Activated CD8-positive, alpha-beta memory T cell treated with anti-CD3 and anti-CD28 coated beads, Interleukin-2, amount 50 U/mL, for 48 hours (primary cell): ENCODE data around the gene CPNE1.

Experiments
- DNase-seq: peaks from one replicate; pipeline ENCODE4 v3.0.0-alpha.2; 2020

Gene CPNE1

GRCh38 chr20:35618263-35619131, 46.2 kb downstream of the CPNE1 start:
- peak; percentile 66 for DNase-seq

GRCh38 chr20:35617397-35618262, 47.1 kb downstream of the CPNE1 start:
- peak; percentile 78 for DNase-seq

GRCh38 chr20:35616465-35617396, 48.0 kb downstream of the CPNE1 start:
- DNase-seq: peak; percentile 84

GRCh38 chr20:35615667-35616464, 48.8 kb downstream of the CPNE1 start, which contains the start of gene SPAG4:
TSS of gene SPAG4 (plus strand) at chr20:35615829. CDS start at chr20:35616004, 175 bp downstream.
- peak; percentile 100 for DNase-seq

GRCh38 chr20:35611482-35611881, 53.2 kb downstream of the CPNE1 start:
- no peak for DNase-seq

GRCh38 chr20:35610833-35611427, 53.8 kb downstream of the CPNE1 start:
- DNase-seq: no peak

GRCh38 chr20:35607003-35607735, 57.5 kb downstream of the CPNE1 start:
- DNase-seq: no peak

- DNase-seq: no peak
Observed at GRCh38 chr20:35606127-35606526, 58.6 kb downstream of the CPNE1 start.

- no peak for DNase-seq
Observed at GRCh38 chr20:35604449-35604747, 60.3 kb downstream of the CPNE1 start.

- DNase-seq: no peak
Observed at GRCh38 chr20:35603695-35604448, 60.8 kb downstream of the CPNE1 start.

- DNase-seq: no peak
Observed at GRCh38 chr20:35602851-35603495, 61.7 kb downstream of the CPNE1 start.

GRCh38 chr20:35601990-35602389, 62.7 kb downstream of the CPNE1 start:
- DNase-seq: no peak

- DNase-seq: peak; percentile 87
Observed at GRCh38 chr20:35600993-35601973, 63.4 kb downstream of the CPNE1 start.

- DNase-seq: no peak
Observed at GRCh38 chr20:35600176-35600992, 64.3 kb downstream of the CPNE1 start.

GRCh38 chr20:35599776-35600120, 65.0 kb downstream of the CPNE1 start:
- no peak for DNase-seq

GRCh38 chr20:35598899-35599775, 65.6 kb downstream of the CPNE1 start:
- DNase-seq: no peak
